NCI-H2107 treated with DMSO at 0.1 percent for 48 hours (cell line): ENCODE measurements around the gene EEPD1.
A peak's percentile ranks its signal among the peaks of the same experiment; 100 is the strongest.

ENCODE experiments used
- DNase-seq: peaks from one replicate; lab custom pipeline; 2025; ENCODE audit not compliant: unreplicated experiment; lab: John Stamatoyannopoulos, UW

EEPD1 gene

DNA sequence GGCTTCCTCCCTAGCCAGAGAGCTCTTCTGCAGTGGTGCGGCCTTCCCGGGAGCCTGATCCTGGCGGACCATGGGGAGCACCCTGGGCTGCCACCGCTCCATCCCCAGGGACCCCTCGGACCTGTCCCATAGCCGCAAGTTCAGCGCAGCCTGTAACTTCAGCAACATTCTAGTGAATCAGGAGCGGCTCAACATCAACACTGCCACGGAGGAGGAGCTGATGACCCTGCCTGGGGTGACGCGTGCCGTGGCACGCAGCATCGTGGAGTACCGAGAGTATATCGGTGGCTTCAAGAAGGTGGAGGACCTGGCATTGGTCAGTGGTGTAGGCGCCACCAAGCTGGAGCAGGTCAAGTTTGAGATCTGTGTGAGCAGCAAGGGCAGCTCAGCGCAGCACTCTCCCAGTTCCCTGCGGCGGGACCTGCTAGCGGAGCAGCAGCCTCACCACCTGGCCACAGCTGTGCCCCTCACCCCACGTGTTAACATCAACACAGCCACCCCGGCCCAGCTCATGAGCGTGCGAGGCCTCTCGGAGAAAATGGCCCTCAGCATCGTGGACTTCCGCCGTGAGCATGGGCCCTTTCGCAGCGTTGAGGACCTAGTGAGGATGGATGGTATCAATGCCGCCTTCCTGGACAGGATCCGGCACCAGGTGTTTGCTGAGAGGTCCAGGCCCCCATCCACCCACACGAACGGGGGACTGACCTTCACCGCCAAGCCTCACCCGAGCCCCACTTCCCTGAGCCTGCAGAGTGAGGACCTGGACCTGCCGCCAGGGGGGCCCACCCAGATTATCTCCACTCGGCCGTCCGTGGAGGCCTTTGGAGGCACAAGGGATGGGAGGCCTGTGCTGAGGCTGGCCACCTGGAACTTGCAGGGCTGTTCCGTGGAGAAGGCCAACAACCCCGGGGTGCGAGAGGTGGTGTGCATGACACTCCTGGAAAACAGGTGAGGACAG, 1.5 kb downstream of the EEPD1 start:
- no peak for DNase-seq

DNA sequence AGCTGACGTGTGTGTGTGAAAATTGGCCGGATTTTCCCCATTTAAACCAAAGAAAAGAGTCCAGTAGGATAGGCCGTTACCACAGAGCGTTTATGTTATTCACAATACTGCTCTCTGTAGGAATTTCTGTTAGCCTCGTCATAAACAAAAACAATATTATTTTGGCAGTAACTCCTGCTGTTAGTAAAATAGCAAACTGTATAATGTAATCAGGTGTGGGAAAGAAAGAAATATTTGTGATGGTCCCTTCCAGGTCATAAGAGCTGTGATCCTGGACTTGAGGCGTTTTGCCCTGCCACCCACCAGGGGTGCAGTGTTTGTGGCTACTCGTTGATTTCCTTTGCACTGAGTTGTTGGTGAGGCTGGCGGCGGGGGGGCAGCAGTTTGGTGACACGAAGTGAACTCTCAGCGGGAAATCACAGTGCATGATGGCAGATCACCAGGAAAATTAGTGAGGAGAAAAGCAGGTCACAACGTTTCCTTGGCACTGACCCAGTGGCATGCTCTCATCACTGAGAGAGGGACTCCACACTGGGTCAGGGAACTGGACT, 2.8 kb downstream of the EEPD1 start:
- DNase-seq, result peak; percentile 8

DNA sequence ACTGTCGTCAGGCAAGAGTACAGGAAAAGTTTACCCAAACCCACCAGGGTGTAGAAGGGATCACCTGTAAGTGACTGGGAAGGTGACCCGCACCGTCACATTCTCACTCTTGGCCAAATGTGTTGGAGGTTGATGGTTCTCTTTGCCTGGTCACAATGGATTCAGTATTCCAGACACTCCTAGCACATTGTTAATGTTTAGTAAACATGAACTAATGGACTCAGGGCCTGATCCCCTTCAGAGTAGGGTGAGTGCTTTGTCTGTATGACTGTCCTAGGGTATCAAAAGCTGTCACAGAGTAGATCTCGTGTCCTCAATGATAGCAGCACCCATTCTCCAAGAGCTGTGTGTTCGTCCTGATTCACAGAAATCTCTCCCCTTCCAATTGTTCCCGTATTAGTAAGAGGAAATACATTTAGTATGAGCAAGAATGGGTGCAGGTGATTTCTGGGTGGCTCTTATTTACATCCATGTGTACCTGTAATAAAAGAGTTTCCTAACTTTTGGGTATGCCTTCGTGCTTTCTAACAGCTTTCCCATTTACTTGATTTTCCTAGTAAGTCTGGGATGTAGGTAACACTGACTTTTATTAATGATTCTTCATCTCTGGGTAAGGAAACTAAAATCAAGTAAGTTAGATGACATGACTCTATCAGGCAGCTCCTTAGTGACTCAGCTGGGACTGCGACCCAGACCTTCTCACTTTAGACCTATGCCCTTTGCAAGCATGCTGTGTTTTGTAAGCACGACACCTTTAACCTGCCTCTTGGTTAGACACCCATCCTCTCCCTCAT, 4.7 kb downstream of the EEPD1 start:
- no peak for DNase-seq

DNA sequence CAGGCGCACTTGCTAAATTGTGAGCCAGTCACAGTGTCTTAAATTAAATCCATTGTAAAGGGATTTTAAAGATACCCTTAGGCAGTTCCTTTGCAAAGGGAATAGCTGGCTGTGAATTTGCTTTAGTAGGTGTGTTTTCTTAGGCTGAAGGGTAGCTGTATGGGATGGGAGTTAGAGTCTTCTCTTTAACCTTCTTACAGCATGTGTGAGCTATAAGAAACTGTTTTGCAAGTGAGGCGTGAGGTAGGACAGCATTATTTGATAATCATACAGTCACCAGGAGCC, 5.2 kb downstream of the EEPD1 start:
- DNase-seq, result no peak

DNA sequence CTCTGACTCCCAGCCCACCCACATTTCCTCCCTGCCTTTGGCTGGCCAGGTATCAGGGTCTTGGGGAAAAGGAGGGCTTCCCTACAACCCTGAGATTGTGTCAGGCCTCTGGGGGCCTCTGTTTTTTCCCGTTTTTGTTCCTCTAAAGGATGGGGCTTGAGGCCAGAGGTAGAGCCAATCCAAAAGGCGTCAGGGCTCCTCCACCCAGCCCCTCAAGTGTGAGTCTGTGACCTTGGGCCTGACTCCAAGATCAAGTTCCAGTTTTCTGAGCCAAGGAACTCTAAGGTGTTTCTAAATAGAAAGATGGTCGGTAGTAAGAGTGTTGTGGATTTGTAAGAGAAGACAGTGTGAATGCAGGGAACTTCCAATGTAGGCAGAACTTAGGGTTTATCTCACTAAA, 6.6 kb downstream of the EEPD1 start:
- no peak for DNase-seq

DNA sequence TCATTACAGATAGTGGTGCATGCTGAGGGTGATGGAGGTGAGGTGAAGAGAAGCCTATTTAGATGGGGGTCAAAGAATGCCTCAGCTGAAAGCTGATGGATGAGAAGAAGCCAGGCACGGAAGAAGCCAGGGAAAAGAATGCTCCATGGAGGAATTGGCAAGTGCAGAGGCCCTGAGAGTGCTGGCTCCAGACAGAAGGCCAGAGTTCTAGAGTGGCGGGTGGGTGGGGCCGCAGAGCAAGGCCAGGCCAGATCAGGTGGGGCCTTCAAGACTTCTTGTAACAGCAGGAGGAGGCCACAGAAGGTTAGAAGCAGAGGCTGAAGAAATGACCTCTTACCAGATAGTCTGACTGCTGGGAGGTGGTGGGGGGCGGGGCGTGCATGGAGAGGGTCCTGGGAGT, 7.3 kb downstream of the EEPD1 start:
- no peak for DNase-seq

DNA sequence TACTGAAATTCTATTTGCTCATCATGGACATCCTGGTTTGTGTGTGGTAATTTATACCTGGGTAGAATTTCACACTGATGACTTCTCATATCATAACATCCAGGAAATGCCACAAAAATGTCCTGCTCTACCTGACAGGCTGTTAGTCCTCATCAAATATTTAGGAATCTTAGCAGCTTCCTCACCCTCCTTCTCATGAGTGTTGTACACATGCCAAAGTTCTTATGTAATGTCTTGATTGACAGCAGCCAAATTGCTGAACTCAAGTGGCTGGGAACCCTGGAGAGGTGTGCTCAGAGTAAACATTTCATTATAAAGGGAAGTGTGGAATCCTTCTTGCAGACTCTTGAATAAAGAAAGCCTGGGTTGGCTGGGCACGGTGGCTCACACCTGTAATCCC, 8.9 kb downstream of the EEPD1 start:
- DNase-seq, result no peak

DNA sequence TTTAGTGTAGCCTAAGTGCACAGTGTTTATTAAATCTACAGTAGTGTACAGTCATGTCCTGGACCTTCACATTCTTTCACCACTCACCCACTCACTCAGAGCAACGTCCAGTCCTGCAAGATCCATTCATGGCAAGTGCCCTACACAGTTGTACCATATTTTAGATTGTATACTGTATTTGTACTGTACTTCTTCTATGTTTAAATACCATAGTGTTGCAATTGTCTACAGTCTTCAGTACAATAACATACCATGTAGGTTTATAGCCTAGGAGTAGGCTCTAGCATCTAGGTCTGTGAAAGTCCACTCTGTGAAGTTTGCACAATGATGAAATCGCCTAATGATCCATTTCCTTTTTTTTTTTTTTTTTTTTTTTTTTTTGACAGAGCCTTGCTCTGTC, 12.0 kb downstream of the EEPD1 start:
- DNase-seq, result no peak

DNA sequence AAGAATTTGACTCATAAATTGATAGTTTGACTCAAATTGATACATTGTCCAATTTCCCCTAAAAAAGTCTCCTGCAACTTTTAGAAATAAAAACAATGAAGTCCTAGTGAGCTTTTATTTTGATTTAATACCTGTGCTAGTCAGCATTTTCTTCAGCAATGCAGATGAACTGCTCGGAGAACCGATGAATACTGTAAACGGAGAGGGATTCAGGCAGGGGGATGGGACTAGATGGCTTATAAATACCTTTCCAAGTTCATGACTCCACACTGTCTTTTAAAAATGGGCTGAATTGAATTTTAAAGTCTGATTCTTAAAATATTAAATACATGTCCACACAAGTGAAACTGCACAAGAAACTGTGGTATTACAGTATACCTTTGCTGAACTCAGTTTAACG, 12.7 kb downstream of the EEPD1 start:
- no peak for DNase-seq

DNA sequence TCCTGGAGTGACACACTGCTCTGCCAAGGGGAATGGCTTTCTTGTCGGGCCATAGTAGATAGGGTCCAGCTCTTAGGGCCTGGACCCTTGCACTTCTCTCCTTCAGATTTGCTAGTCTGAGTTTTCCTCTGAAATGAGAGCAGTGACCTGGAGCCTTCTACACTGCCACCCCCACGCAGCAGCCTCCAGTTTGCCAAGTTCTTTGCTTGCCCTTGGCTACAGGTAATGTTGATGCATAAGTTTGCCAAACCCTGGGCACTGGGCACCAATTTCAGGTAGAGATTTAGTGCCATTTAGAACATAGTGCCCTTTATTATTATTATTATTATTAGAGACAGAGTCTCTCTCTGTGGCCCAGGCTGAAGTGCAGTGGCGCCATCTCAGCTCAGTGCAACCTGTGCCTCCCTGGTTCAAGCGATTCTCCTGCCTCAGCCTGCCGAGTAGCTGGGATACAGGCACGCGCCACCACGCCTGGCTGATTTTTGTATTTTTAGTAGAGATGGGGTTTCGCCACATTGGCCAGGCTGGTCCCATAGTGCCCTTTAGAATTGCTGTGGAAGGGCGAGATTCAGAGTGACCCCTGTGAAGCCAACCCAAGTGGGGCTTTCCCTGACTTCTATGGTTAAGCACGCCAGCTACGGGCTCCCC, 14.5 kb downstream of the EEPD1 start:
- DNase-seq, result no peak

DNA sequence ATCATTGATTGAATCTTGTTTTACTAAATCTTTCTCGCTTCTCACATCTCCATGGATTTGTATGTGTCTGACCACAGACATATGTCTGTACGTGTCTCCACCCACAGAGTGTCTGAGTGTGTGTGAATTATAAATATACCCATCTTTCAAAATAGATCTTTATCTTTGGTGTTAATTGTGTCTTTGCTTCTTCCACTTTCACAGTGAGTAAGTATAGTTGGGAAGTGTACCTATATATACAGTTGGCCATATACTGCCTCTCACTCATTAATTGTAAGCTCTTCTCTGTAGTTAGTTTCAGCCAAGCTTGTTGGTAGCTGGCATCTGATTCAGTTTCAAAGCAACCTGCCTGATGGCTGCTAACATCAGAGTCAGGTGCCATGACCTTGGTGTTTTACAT, 18.4 kb downstream of the EEPD1 start:
- no peak for DNase-seq

DNA sequence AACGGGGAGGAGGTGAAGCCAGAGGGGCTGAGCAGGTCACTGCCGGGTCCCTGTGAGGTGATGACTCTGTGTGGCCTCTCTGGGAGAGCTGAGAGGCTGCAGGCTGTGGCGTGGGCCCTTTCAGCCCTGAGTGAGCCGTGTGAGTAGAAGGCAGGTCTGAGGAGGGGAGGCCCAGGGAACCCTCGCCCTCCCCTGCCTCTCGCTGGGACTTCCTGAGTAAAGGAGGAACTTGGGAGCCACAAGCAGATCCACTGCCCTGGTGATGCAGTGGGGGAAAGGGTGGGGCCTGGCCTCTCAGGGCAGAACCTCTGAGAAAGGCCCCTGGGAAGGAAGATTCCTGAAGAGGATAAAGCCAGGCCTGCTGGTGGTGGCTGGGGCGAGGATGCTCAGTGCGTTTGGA, 22.8 kb downstream of the EEPD1 start:
- DNase-seq, result no peak

DNA sequence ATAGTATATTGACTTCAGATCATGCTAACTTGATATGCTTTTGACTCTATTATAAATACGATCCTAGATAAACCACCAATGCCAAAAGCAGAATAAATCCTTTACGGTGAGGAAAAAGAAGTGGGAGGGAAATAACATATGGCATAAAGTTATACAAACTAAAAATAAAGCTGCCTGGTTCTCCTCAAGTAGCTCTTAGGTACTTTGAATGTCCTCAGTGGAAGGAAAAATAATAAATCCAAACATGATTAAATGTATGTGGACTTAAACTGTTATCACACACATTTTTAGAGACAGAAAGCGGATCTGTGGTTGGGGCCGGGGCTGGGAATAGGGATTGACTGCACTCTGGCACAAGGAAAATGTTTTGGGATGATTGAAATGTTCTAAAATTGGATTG, 23.6 kb downstream of the EEPD1 start:
- DNase-seq, result no peak

DNA sequence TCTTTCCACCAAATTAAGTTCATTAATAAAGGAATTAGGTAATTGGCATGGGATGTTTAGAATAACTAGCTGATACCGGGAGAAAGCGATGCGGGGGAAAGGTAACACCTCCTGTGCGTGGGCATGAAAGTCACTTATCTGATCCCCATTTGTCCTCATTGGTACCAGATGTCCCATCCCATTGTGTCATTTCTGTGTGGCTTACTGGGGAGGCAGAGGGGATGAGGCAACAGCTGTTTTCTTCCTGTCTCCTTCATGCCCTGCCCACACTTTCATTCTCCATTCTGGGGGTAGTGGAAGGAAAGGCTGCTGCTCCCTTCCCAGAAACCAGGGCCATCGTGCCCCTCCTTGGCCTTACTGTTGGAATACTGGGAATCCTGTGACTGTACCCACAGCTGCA, 27.1 kb downstream of the EEPD1 start:
- no peak for DNase-seq

DNA sequence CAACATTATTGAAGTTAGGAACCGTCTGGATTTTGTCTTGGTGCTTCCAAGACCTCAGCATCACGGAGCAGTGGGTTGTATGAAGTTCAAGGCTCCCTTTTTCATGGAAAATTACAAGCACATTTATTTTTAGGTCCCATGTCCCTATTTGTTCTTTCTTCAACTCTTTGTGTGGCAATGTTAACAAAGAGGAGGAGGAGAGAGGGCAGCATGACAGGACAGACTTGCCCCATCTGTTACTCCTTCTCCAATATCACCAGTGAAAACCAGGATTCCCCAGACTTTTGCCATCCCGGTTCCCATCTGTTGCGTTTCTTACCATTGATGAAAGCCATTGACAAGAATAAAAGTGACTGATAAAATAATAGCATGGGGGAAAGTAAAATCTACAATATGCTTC, 28.6 kb downstream of the EEPD1 start:
- no peak for DNase-seq

DNA sequence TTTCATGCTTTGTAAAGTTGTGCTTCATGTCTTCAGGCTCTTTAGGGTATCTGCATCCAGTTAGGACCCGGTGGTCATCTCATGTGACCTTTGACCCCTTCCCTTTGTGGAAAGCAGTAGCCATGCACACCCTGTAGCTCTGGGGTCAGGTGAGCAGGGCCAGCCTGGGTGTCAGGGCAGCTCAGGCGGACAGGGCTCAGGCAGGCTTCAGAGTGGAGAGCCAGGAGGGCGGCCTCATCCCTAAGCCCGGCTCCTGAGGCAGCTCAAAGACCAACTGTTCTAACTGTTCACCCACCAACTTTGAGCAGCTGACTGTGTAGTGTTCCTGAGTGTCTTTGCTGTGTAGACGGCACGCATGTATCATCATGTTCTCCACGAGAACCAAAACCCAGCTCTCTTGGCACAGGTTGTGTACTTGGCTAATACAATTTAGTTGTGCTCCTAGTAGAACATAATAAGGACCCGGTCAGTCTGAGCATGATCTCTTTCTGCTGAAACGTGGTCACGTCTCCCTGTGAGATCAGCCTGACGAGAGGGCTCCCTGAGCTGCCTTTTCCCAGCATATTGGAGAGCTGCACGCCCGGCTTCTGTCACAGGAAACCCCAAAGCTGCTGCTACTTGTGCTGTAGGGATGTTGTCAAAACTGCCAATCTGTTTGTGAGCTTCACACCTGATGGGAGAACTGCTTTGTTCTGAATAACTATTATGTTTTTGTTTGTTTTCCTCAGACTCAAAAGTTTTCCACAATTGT, 30.0 kb downstream of the EEPD1 start:
- no peak for DNase-seq

DNA sequence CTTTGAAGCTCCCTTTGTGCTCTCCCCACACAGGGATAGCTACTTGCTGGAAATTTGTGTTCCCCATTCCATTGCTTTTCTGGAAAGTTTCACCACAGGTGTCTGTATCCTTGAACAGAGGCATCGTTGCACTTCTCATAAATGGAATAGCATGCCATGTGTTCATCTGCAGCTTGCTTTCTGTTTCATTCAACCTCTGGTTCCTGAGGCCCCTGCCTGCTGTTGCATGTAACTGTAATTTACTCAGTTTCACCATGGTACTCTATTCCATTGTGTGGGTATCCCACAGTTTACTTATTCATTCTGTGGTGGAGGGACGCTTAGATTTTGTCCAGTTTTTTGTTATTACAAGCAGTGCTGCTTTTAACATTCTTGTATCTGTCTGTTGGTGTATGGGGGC, 32.0 kb downstream of the EEPD1 start:
- DNase-seq, result no peak

DNA sequence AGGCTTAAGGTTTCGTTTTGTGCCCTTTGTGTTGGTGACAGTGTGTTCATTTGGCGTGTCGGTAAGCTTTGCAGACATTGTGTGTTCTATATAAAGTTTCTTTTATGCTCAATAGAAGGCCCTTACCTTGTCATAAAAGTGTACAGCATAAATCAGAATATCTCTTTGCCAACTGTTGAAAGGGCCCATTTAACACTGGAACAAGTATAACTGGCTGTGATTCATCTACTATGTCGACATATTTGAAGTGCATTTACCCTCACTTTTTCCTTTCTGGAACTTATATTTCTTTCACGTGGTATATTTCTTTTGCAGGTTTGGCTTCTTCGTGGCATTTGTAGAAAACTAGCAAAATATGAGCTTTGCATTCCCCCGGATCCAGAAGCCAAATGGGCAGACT, 32.7 kb downstream of the EEPD1 start:
- DNase-seq, result no peak

DNA sequence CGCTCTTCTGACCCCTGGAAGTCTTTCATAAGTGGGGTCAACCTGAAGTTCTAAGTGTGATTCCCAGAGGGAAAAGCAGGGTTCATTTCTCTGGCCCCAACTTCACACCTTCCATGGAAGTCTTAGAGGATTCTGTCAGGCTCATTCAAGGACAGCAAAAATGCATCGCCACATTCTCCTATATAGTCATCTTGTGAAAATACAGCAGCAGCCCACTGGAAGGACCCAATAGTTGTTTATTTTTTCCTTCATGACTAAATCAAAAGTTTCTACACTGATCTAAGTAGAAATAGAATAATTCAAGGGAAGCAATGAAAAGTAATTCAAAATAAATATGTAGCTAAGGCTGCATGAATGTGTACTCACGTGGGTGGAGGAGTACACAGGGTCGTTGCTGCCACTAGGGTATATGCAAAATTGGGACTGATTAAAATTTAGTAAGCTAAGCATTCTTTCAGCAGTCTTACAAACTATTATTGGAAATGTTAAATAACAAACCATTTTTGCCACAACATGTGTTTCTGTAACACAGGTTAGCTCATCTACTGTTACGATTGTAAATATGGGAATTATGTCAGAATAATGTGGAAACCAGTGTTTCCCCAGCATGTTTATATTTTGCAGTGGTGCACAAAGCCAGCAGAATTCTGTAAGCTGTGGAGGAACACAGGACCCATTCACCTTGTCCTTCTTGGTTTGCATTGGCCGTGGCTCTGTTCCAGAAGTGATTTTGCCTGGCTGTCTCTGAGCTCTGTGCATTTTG, 33.5 kb downstream of the EEPD1 start:
- DNase-seq, result no peak

DNA sequence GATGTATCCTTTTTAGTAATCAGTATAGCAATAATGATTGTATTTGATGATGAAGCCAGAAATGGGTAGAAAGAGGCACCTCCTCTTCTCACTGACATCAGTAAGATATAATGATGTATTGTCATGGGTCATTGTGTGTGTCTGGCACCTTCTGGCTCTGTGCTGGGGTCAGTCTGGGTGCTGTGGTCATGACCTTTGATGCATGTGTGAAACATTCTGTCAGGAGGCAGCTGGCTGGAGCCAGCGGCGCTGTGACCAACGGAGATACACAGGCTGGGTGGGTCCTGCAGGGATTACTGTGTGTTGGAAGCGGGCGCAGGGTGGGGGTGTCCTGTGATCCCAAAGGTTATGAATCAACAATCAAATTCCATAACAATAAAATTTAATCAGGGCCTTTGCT, 35.2 kb downstream of the EEPD1 start:
- DNase-seq, result no peak
